ENCODE results near the gene TEAD1. TPM values are rescaled to one million over a fixed set of nuclear protein-coding genes. Genes with fewer than 3 reads are reported as not detected.

The TEAD1 gene
- total RNA-seq, 1 donor: under 0.01 TPM

- no peak for DNase-seq (ENCODE audit: low read depth in 2 of 3, low spot score in 2 of 3)
These were observed 244.4 kb downstream of the TEAD1 start for GRCh38 chr11:12918667-12919066.

- no peak for DNase-seq (ENCODE audit: low read depth in 2 of 3, low spot score in 2 of 3)
These were observed 248.2 kb downstream of the TEAD1 start for GRCh38 chr11:12922418-12922817.

GRCh38 chr11:12922980-12923507 is 248.8 kb downstream of the TEAD1 start:
- no peak for DNase-seq (ENCODE audit: low read depth in 2 of 3, low spot score in 2 of 3)

GRCh38 chr11:12924650-12925049 is 250.4 kb downstream of the TEAD1 start:
- DNase-seq (ENCODE audit: low read depth in 2 of 3, low spot score in 2 of 3): no peak

DNA sequence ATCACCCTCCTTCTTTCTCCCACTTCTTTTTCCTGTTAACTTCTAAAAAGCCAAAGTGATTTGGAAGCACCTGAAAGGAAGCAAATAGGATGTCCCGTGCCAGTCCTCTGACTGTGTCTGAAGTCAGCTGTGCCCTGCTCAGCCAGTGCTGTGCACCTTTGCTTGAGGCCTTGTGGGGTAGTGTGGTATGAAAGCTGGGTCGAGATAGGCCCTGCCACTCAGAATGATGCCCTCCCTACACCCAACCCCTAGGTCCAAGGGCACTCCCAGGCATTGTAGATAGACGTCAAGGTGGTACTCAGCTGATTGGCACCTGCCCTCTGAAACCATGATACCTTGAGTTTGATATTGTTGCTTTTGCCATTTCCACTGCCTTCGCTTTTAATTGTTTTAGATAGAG is 251.3 kb downstream of the TEAD1 start:
- DNase-seq (ENCODE audit: low read depth in 2 of 3, low spot score in 2 of 3): no peak

- no peak for DNase-seq (ENCODE audit: low read depth in 2 of 3, low spot score in 2 of 3)
These were observed 253.0 kb downstream of the TEAD1 start for GRCh38 chr11:12927221-12927620.

GRCh38 chr11:12927886-12928285 is 253.7 kb downstream of the TEAD1 start:
- no peak for DNase-seq (ENCODE audit: low read depth in 2 of 3, low spot score in 2 of 3)

DNA sequence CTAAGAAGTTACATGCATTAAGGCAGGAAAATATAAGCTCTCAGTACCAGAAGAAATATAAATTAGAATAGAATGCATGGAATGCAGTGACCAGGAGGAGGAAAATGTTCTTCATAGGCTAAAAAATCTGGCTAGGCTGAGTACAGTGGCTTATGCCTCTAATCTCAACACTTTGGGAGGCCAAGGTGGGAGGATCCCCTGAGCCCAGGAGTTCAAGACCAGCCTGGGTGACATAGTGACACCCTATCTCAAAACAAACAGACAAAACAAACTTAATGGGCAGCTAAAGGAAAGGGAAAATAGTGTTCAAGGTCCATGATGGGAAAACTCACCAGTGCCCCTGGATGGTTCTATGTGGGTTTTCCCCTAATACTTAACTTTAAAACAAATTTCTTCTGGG is 256.6 kb downstream of the TEAD1 start:
- DNase-seq (ENCODE audit: low read depth in 2 of 3, low spot score in 2 of 3): no peak

DNA sequence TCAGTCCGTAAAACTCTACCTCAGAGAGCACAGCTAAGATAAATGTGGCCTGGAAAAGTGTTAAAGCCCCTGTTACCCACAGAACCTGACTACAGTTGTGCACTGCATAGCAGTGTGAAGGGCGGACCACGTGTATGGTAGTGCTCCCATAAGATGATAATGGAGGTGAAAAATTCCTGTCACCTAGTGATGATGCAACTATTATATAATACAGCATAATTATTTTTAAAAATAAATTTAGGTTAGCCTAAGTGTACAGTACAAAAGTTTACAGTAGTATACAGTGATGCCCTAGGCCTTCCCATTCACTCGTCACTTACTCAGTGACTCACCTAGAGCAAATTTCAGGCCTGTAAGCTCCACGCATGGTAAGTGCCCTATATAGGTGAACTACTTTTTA is 258.3 kb downstream of the TEAD1 start:
- no peak for DNase-seq (ENCODE audit: low read depth in 2 of 3, low spot score in 2 of 3)

DNA sequence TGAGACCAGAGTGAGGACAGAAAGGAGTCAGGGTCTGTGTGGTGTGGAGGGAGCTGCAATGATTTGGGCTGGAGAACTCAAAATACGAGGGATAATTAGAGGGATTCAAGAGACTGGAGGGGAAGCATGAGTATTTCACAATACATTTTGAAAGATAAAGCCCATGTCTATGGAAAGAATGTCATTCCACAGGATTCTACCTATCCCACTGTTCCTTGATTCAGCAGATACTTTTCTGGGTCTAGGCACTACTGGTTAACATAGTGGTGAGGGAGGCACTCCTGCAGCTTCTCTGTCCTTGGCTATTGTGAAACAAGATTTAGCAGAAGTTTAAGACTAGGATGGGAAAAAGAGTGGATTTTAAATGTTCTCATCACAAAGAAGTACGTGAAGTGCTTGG is 262.0 kb downstream of the TEAD1 start:
- no peak for DNase-seq (ENCODE audit: low read depth in 2 of 3, low spot score in 2 of 3)

- DNase-seq (ENCODE audit: low read depth in 2 of 3, low spot score in 2 of 3): no peak
These were observed 264.5 kb downstream of the TEAD1 start for GRCh38 chr11:12938590-12939247.

- DNase-seq (ENCODE audit: low read depth in 2 of 3, low spot score in 2 of 3): no peak
These were observed 267.4 kb downstream of the TEAD1 start for GRCh38 chr11:12941671-12942070.

DNA sequence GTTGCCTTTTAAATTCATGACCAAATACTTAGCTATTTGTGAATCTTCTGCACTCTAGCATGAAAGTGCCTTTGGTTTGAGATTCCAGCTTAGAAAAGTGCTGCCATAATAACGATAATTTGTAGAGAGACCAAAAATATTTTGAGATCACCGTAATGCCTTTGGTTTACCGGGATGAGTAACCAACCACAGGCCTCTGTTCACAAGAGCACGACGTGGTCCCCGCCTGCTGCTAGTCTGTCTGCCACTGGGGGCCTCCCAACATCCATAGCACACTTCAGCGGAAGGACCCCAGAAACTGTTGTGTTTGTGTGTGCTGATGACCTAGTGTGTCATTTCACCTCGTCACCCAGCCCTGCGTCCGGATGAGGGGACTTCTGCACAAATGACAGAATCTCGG is 267.9 kb downstream of the TEAD1 start:
- DNase-seq (ENCODE audit: low read depth in 2 of 3, low spot score in 2 of 3): no peak

GRCh38 chr11:12943311-12943710 is 269.1 kb downstream of the TEAD1 start:
- no peak for DNase-seq (ENCODE audit: low read depth in 2 of 3, low spot score in 2 of 3)

- no peak for DNase-seq (ENCODE audit: low read depth in 2 of 3, low spot score in 2 of 3)
These were observed 270.7 kb downstream of the TEAD1 start for GRCh38 chr11:12944889-12945288.

- DNase-seq (ENCODE audit: low read depth in 2 of 3, low spot score in 2 of 3): no peak
These were observed 275.2 kb downstream of the TEAD1 start for GRCh38 chr11:12949453-12949852.

DNA sequence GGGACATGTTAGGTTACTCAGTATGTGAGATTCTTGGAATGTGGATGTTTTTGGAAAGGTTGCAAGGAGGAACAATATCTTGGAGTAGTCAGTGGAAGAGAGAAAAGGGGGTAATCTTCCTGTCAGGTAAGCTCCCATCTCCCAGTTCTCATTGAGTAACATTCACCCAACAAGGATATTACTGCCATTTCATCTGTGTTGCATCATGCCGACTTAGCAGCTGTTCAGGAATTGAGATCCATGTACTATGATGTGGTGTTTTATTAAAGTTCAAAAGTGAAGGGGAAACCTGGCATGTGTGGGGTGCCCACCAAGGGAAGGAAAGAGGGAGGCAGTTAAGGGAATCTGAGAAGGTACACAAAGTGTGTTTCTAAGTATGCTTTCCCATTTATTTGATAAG is 276.4 kb downstream of the TEAD1 start:
- DNase-seq (ENCODE audit: low read depth in 2 of 3, low spot score in 2 of 3): no peak

GRCh38 chr11:12951376-12951775 is 277.2 kb downstream of the TEAD1 start:
- DNase-seq (ENCODE audit: low read depth in 2 of 3, low spot score in 2 of 3): no peak

- DNase-seq (ENCODE audit: low read depth in 2 of 3, low spot score in 2 of 3): no peak
These were observed 277.9 kb downstream of the TEAD1 start for GRCh38 chr11:12952094-12952493.

DNA sequence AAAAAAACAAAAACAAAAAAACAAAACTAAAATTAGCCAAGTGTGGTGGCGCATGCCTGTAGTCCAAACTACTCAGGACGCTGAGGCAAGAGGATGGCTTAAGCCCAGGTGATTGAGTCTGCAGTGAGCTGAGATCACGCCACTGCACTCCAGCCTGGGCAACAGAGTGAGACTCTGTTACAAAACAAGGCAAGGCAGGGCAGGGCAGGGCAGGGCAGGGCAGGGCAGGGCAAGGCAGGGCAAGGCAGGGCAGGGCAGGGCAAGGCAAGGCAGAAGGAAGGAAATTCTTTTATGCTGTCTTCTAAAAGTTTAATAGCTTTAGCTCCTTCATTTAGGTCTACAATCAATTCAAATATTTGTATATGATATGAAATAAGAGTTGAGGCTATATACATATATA is 284.8 kb downstream of the TEAD1 start:
- DNase-seq (ENCODE audit: low read depth in 2 of 3, low spot score in 2 of 3): no peak

GRCh38 chr11:12961615-12962014 is 287.4 kb downstream of the TEAD1 start:
- no peak for DNase-seq (ENCODE audit: low read depth in 2 of 3, low spot score in 2 of 3)

DNA sequence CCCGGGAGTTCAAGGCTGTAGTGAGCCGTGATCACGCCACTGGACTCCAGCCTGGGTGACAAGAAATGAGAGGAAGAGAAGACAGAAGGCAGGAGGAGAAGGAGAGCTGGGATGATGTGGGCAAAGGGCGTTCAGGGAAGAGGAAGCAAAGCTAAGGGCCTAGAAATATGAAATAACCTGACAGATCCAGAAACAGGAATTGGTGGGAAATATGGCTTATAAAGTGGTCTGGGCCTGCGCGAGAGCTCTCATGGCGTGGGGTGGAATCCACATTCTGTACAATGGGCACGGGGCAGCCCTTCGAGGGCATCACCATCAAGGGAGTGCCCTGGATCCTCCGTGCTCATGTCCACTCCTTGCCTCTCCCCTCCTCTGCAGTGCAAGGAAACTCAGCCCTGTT is 288.1 kb downstream of the TEAD1 start:
- DNase-seq (ENCODE audit: low read depth in 2 of 3, low spot score in 2 of 3): no peak

- DNase-seq (ENCODE audit: low read depth in 2 of 3, low spot score in 2 of 3): no peak
These were observed 288.8 kb downstream of the TEAD1 start for GRCh38 chr11:12963051-12963450.
